Epithelial cell of proximal tubule (primary cell): ENCODE results near the gene PPIL1. TPM values are rescaled to one million over a fixed set of nuclear protein-coding genes. Genes with fewer than 3 reads are reported as not detected.

Experiments
- DNase-seq: peaks from one replicate; pipeline ENCODE4 v3.0.0-alpha.2; 2011; ENCODE audit warnings: low read depth
- H3K4me3 ChIP-seq: 2 replicates; pipeline ENCODE4 v1.5.1; 2011; ENCODE audit warnings: low read depth, mild to moderate bottlenecking, low read length
- total RNA-seq: library from RNA; depleted of rRNA; stranded (reverse); fragments of >200 nt; gene quantifications from 2 replicates; pipeline ENCODE4 v1.2.3, GENCODE V29; 2015
- TF ChIP-seq, protein P1 (sequence below): conservative IDR thresholded peaks from 2 replicates; pipeline ENCODE4 v1.5.1; 2012; ENCODE audit warnings: low read depth, mild to moderate bottlenecking, low read length

PPIL1 gene
- total RNA-seq, 1 donor from 2014 or later: 26.6 TPM

DNA sequence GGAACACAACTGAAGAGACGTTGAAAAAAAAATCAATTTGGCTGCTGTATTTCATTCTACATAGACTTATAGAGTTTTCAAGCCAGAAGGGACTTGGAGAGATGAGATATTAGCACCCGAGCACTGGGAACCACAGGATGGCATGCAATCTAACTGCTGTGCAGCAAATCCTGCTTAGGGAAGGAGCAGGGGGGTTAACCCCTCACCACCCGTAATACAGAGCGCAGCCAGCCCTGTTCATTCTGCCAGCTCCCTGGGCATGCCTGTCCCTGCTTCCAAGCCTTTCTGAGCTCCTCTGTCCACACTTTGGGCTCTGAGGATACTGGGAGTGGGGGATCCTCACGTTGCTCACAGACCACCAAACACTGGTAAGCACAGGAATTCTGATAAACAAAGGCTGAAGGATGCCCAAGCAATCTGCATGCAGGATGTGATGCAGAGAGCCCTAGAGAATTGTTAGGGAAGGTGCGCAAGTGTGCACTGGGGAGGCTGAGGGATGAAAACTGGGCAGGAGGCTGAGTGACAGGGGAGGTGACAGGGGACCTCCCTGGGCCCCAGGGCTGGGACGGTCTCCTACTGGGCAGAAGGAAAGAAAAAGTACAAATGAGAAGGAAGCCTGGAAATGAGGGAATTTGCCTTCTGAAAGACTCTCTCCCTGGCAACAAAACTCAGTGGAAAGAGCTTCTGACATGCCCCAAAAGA lies 69.4 kb downstream of the PPIL1 start:
- no peak for DNase-seq
- H3K4me3 ChIP-seq: no peak overlapping the region
- TF ChIP-seq, protein P1, sequence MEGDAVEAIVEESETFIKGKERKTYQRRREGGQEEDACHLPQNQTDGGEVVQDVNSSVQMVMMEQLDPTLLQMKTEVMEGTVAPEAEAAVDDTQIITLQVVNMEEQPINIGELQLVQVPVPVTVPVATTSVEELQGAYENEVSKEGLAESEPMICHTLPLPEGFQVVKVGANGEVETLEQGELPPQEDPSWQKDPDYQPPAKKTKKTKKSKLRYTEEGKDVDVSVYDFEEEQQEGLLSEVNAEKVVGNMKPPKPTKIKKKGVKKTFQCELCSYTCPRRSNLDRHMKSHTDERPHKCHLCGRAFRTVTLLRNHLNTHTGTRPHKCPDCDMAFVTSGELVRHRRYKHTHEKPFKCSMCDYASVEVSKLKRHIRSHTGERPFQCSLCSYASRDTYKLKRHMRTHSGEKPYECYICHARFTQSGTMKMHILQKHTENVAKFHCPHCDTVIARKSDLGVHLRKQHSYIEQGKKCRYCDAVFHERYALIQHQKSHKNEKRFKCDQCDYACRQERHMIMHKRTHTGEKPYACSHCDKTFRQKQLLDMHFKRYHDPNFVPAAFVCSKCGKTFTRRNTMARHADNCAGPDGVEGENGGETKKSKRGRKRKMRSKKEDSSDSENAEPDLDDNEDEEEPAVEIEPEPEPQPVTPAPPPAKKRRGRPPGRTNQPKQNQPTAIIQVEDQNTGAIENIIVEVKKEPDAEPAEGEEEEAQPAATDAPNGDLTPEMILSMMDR: no peak

Other genes starting within 250 kb of the PPIL1 start
- 208 and 427 TPM in 2 replicates for gene CDKN1A, start 196.1 kb downstream of the PPIL1 start, total RNA-seq
- under 0.01 TPM in 1 of 2 replicates, not detected in the other for gene RAB44, start 177.0 kb downstream of the PPIL1 start, total RNA-seq
- 0.58 TPM in 1 of 2 replicates, not detected in the other for gene CPNE5, start 35.4 kb downstream of the PPIL1 start, total RNA-seq
- gene C6orf89, start 11.1 kb upstream of the PPIL1 start, total RNA-seq: 16.3 and 18.7 TPM in 2 replicates
- not detected in 2 replicates for gene PI16, start 79.9 kb upstream of the PPIL1 start, total RNA-seq
- 235 and 275 TPM in 2 replicates for gene MTCH1, start 111.4 kb upstream of the PPIL1 start, total RNA-seq
- not detected in 2 replicates for gene FGD2, start 130.9 kb upstream of the PPIL1 start, total RNA-seq